GM12892 (cell line): ENCODE measurements around the gene LGSN.
"Not testable (repeated sequence)": the region's sequence is repeated elsewhere in the genome, so short reads cannot be mapped to it uniquely, and the experiment has no call there.

Experiments used
- DNase-seq: peaks from one replicate; pipeline ENCODE4 v3.0.0; 2011; ENCODE audit not compliant: insufficient read length
- FAIRE-seq: peaks from 2 replicates; lab custom pipeline; 2011; peaks lifted over from hg19 to GRCh38; lab: Jason Lieb, UNC
- POLR2A ChIP-seq: IDR thresholded peaks from 2 replicates; pipeline ENCODE4 v1.6.1; 2011; ENCODE audit warnings: low read depth, low read length, control low read depth
- POLR2AphosphoS5 ChIP-seq: IDR thresholded peaks from 2 replicates; pipeline ENCODE4 v1.6.1; 2011; ENCODE audit warnings: low read depth, low read length, control low read depth
- TAF1 ChIP-seq: IDR thresholded peaks from 2 replicates; pipeline ENCODE4 v1.6.1; 2011; ENCODE audit warnings: low read depth, mild to moderate bottlenecking, control low read depth, low read length, borderline replicate concordance

LGSN gene

GRCh38 chr6:63263444-63263843, 56.3 kb downstream of the LGSN start:
- no peak for TF ChIP-seq TAF1
- no peak for TF ChIP-seq POLR2AphosphoS5
- no peak for TF ChIP-seq POLR2A
- FAIRE-seq = no peak
- no peak for DNase-seq

GRCh38 chr6:63261820-63262219, 58.0 kb downstream of the LGSN start:
- TF ChIP-seq TAF1 (no peak), POLR2A (no peak), POLR2AphosphoS5 (no peak)
- DNase-seq (no peak), FAIRE-seq (no peak)

DNA sequence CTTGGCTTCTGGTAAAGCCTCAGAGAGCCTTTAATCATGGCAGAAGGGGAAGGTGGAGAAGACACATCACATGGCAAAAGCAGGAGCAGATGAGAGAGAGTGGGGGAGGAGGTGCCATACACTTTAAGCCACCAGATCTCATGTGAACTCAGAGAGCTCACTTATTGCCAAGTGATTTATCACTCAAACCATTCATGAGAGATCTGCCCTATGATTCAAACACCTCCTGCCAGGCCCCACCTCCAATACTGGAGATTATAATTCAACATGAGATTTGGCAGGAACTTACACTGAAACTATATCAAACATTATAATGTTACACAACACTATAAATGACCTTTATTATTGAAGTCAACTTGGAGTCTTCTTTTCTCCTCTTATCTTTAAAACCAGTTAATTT, 60.6 kb downstream of the LGSN start:
- DNase-seq = no peak
- TF ChIP-seq POLR2AphosphoS5 (no peak), TAF1 (no peak), POLR2A (no peak)
- no peak for FAIRE-seq

DNA sequence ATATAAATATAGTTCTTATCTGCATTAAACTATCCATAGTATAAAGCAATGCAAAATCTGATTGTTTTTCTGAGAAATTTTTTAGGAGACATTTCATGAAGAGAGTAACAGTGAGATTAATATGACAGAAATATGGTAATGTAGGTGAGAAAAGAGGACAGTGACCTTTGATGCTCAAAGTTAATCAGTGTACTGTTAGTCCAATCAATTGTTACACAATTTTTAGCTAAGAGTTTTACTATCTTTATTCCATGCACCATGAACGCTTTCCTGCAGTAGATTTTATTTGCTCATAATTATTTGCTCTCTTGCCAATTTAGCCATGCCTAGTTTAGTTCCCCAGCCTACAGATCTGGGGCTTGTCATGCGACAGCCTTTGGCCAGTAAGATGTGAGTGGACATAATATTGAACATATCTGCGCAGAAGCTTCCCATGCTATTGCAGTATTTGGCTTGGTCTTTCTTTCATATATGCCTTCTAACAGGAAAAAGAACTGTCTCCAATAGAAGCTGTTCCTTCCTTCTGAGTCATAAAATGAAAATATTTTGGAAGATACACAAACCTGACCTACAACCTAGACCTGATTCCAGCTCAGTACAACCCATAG, 69.8 kb downstream of the LGSN start:
- no peak for TF ChIP-seq POLR2A
- no peak for TF ChIP-seq POLR2AphosphoS5
- no peak for TF ChIP-seq TAF1
- no peak for DNase-seq
- no peak for FAIRE-seq

DNA sequence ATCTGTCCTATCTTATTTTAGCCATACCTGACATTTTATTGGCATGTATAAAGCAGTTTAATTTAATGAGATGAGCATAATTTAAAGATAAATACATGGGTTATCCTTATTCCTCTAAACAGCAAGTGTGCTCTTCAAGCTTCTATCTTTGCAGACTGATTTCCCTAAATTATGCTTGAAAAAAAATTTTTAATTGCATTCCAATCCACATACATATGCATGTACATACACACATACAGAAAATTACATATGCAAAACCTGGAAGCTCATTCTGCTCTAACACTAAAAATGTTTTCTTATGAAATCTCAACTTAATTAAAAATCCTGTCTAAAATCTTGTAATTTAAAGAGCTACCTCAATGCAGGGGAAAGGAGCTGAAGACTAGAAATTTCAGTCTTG, 73.2 kb downstream of the LGSN start:
- TF ChIP-seq POLR2A (no peak), POLR2AphosphoS5 (no peak), TAF1 (no peak)
- no peak for DNase-seq
- no peak for FAIRE-seq

GRCh38 chr6:63245909-63246308, 73.9 kb downstream of the LGSN start:
- no peak for DNase-seq
- TF ChIP-seq TAF1 (no peak), POLR2A (no peak), POLR2AphosphoS5 (no peak)
- no peak for FAIRE-seq

- DNase-seq (no peak), FAIRE-seq (no peak)
- no peak for TF ChIP-seq TAF1
- no peak for TF ChIP-seq POLR2A
- TF ChIP-seq POLR2AphosphoS5 = no peak
These were observed 74.4 kb downstream of the LGSN start for GRCh38 chr6:63245420-63245819.

DNA sequence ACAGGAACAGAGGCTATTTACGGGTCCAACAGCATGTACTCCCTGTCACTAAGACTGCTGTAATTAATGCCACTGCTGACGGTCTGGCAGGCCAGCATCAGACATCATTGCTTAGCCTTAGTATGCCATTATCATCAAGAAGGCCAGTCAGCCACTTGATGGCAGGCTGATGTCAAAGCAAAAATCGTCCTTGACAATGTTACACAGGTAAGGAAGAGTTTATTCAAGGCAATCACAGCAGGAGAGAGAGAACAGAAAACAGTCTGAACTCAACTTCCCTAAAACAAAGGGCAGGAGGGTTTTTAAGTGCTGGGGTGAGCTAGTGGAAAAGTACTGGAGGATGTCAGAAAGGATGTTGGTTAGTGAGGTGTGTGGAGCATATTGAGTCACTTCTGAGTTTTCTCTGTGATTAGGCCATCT, 83.4 kb downstream of the LGSN start:
- DNase-seq = no peak

GRCh38 chr6:63230511-63230910, 89.3 kb downstream of the LGSN start:
- not testable (repeated sequence) for DNase-seq, FAIRE-seq

More for the DNA sequence above, 83.4 kb downstream of the LGSN start:
- FAIRE-seq = no peak
- TF ChIP-seq POLR2A = no peak
- no peak for TF ChIP-seq TAF1
- no peak for TF ChIP-seq POLR2AphosphoS5

GRCh38 chr6:63230027-63230426, 89.8 kb downstream of the LGSN start:
- not testable (repeated sequence) for FAIRE-seq, DNase-seq

- not testable (repeated sequence) for FAIRE-seq, DNase-seq
These were observed 91.6 kb downstream of the LGSN start for GRCh38 chr6:63227928-63228894.

GRCh38 chr6:63225987-63226386, 93.8 kb downstream of the LGSN start:
- FAIRE-seq, DNase-seq: not testable (repeated sequence)
